Muscle of arm (tissue), 12 donors: ENCODE measurements around the gene FAM219A. TPM values are rescaled to one million over a fixed set of nuclear protein-coding genes. Genes with fewer than 3 reads are reported as not detected.
A peak's percentile ranks its signal among the peaks of the same experiment; 100 is the strongest.
"Not testable (repeated sequence)": the region's sequence is repeated elsewhere in the genome, so short reads cannot be mapped to it uniquely, and the experiment has no call there.

Experiments
- DNase-seq: peaks from one replicate; pipeline ENCODE4 v3.0.0-alpha.2; 2013
- polyA plus RNA-seq, 12 donors: library from polyadenylated mRNA; unstranded; fragments of 120-200 nt; gene quantifications; one replicate each; pipeline ENCODE4 v1.2.1, GENCODE V29; 2013; ENCODE audit not compliant: insufficient read length in 12 of 12

Gene FAM219A
- polyA plus RNA-seq, 12 donors: 10.3 to 16.4 (median 12.0) TPM; not detected in 1

DNA sequence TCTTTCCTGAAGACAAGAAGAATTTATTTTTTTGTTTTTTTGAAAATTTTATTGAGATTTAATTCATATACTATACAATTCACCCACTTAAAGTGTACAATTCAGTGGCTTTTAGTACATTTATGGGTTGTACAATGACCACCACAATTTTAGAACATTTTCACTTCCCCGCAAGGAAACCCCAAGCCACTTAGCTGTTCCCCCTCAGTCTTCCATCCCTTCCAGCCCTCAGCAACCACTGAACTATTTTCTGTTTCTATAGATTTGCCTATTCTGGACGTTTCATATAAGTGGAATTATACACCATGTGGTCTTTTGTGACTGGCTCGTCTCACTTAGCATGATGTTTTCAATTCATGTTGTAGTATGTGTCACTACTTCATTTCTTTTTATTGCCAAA lies 28.2 kb upstream of the FAM219A start:
- no peak for DNase-seq

GRCh38 chr9:34485822-34486221 lies 27.5 kb upstream of the FAM219A start:
- DNase-seq: no peak

DNA sequence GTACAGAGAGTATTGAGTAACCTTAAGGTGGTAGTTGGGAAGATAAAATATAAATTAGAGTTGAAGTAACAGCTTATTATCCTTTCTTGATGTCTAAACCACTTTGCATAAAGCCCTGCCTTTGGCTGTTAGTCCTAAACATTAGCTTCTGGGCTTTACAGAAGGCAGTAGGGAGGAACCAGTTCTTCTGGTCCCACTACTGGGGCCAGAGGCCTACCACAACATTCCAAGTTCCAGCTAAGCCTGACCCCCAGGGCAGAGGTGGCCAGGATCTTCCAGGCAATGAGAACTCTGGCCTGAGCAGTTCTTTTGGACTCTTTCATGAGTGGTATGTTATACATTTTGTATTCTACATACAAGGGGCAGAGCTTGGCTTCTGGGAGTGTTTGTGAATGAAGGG lies 26.3 kb upstream of the FAM219A start:
- no peak for DNase-seq

DNA sequence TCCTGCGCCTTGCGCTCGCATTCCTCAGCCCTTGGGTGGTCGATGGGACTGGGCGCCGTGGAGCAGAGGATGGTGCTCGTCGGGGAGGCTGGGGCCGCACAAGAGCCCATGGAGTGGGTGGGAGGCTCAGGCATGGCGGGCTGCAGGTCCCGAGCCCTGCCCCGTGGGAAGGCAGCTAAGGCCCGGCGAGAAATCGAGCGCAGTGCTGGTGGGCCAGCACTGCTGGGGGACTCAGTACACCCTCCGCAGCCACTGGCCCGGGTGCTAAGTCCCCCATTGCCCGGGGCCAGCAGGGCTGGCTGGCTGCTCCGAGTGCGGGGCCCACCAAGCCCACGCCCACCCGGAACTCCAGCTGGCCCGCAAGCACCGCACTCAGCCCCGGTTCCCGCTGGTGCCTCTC lies 24.4 kb upstream of the FAM219A start:
- not testable (repeated sequence) for DNase-seq

DNA sequence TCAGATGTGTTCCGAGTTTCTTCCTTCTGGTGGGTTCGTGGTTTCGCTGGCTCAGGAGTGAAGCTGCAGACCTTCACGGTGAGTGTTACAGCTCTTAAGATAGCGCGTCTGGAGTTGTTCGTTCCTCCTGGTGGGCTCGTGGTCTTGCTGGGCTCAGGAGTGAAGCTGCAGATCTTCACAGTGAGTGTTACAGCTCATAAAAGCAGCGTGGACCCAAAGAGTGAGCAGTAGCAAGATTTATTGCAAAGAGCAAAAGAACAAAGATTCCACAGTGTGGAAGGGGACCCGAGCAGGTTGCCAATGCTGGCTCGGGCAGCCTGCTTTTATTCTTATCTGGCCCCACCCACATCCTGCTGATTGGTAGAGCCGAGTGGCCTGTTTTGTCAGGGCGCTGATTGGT lies 23.2 kb upstream of the FAM219A start:
- DNase-seq: not testable (repeated sequence)

GRCh38 chr9:34479431-34479866 lies 21.1 kb upstream of the FAM219A start:
- DNase-seq: no peak

GRCh38 chr9:34477541-34477940 lies 19.2 kb upstream of the FAM219A start:
- DNase-seq: no peak

- DNase-seq: no peak
Measured at GRCh38 chr9:34475097-34475496, 16.7 kb upstream of the FAM219A start.

- DNase-seq: no peak
Measured at GRCh38 chr9:34465468-34465867, 7.1 kb upstream of the FAM219A start.

DNA sequence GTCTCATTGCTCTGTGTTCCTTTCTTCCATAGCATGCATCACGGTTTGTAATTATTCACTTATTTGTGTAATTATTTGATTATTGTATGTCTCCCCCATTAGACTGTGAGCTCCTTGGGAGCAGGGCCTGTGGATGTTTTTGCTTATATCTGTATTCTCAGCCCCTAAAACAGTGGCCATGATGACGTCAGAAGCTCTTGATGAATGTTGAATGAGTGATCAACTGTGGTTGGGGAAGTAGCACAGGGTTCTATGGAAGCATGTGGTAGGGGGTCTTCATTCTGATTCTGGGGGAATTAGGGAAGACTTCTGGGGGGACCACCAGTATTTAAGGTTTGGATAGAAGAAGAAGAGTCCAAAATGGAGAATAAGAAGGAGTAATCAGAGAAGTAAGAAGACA lies 6.2 kb upstream of the FAM219A start:
- DNase-seq: no peak

GRCh38 chr9:34463901-34464232 lies 5.5 kb upstream of the FAM219A start:
- no peak for DNase-seq

GRCh38 chr9:34463098-34463900 lies 4.9 kb upstream of the FAM219A start:
- DNase-seq: no peak

DNA sequence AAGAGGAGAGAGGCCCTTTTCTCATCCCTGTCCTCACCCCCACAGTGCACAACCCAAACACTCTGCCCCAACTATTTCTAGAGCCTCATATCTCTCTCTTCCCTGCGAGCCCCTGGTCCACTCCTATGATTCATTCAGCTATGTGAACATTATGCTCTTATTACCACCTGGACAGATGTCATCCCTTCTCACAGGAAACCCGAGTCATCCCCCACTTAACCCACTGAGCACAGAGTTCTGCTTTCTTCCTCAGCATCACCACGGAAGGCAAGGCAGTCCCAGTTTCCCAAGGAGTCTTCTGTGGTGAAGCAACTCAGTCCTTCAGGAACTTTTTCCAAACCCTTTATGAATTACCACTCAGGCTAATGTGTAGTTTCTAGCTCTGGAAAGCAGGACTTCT lies 1.6 kb upstream of the FAM219A start:
- DNase-seq: no peak

GRCh38 chr9:34459356-34459755 lies 986 bp upstream of the FAM219A start:
- DNase-seq: no peak

GRCh38 chr9:34458959-34459340 lies 580 bp upstream of the FAM219A start:
- DNase-seq: no peak

GRCh38 chr9:34457266-34458012 lies 931 bp downstream of the FAM219A start:
- DNase-seq: peak; percentile 52

GRCh38 chr9:34456746-34457145 lies 1.6 kb downstream of the FAM219A start:
- DNase-seq: no peak

DNA sequence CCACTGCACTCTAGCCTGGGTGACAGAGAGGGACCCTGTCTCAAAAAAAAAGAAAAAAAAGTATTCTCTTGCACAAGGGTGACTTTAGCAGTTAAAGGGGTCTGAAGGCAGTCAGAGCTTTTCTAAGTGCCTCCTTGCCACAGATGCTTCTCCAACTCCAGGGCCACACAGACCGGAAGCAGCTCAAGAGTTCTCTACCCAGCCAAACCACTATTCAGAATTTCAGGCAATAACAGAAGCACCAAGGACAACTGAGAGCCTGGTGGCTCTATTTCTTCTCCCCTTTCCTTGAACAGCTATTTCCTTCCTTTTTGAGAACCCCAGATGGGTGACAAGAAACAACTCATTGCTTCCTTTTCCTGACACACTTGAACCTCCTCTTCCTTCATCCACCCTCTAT lies 2.2 kb downstream of the FAM219A start:
- no peak for DNase-seq

DNA sequence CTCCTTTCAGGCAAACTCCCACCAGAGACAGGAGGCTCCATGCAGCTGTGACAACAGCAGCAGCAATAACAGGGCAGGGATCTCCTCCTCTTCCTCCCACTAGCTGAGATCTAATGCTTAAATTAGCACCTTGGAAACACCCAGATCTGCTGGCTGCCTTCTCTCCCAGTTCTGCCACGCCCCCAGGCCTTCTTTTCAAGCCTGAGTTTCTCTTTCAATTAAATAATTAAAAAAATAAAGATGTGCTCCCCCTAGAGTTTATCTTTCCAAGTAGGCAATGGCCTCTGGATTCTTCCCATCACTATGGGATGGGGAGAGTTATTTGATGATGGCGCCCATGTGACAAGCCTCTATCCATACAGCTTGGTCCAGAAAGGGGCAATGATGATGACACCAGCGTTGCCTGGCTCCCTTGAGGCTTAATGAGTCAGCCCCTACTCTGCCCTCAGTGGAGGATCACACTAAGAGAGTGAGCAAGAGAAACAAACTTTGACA lies 3.8 kb downstream of the FAM219A start:
- no peak for DNase-seq

DNA sequence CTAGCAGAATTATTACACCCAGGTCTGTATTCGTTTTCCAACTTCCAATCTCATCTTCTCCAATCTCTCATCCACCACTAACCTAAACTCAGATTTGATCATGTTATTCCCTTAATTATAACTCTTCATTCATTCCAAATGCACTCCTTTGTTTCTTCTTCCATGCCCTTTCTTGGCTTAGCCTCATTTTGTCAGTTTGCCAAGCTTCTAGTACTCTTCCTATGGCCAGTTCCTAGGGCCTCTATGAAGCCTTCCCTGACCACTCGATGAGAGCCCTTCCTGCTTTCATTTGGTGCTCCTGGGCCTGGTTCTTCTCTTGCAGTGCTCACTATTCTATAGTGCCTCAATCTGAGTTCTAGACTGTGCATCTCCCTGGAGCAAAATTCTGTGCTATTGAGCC lies 5.8 kb downstream of the FAM219A start:
- DNase-seq: no peak

DNA sequence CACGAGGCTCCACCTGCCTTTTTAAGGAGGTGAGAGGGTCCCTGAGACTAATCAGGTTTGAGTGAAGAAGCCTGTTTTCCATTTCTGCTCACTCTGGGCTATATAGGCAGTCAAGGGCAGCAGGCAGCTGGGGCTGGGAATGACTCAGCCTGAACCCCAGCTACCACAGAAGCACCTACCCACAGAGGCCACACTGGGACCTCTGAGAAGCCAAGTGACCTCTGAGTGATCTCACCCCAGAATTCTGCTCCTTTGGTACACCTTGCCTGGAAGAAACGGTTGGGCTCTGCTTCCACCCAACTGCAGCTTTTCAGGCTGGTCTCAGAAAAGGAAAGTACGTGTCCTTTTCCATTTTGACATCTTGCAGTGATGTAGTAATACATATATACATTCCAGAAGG lies 6.8 kb downstream of the FAM219A start:
- DNase-seq: no peak

DNA sequence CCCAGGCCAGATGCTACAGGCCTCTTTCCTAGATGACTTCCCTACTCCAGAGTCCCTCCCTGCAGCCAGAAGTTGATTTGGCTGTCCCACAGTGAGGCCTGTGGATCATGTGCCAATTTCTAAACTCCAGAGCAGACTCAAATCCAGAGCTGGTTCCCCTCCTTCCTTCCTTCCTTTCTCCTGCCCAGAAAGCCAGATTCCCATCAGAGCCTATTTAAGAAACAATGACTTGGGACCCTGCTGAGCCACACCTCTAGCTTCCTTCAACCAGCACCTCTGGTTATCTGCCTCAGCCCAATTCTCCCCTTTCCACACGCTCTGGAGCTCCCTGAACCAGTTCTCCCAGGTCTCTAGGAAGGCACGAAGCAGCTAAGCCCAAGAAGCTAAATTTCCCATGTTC lies 7.2 kb downstream of the FAM219A start:
- no peak for DNase-seq

DNA sequence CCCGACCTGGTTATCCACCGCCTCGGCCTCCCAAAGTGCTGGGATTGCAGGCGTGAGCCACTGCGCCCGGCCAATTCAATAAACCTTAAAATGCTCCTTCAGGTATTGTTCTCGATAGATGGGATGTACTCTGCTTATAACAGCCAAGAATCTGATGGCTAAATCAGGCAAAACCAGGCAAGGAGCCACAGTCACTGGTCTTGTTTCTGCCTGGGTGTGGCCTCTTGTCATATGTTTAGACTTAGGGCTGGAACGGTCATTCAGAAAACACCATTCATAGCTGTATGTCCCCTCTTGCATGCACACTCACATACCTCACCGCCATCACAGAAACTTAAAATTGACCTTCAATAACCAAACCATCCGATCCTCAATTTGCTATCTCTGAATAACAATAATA lies 7.7 kb downstream of the FAM219A start:
- DNase-seq: no peak
